Activated CD4-positive, alpha-beta T cell treated with anti-CD3 and anti-CD28 coated beads for 4 hours (primary cell): Measurements from ENCODE around the gene DDR1.
"Not testable (repeated sequence)": the region's sequence is repeated elsewhere in the genome, so short reads cannot be mapped to it uniquely, and the experiment has no call there.

Experiments
- DNase-seq, 2 donors: peaks; one replicate each; pipeline ENCODE4 v3.0.0-alpha.2; 2020

The DDR1 gene

DNA sequence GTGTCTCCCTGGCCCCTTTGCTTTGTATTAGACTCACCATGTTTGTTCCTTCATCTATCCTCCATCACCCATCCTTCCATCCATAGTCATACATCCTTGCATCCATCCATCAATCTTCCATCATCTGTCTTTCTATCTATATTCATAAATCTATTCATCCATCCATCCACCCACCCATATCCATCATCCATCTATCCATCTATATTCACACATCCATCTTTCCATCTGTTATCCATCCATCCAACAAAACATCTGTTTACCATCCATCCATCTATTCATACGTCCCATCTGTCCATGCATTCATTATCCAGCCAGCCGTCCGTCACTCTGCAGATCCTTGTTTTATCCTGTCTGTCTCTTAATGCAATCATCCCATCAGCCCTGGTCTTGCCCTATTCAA, 10.6 kb downstream of the DDR1 start:
- no peak for DNase-seq

DNA sequence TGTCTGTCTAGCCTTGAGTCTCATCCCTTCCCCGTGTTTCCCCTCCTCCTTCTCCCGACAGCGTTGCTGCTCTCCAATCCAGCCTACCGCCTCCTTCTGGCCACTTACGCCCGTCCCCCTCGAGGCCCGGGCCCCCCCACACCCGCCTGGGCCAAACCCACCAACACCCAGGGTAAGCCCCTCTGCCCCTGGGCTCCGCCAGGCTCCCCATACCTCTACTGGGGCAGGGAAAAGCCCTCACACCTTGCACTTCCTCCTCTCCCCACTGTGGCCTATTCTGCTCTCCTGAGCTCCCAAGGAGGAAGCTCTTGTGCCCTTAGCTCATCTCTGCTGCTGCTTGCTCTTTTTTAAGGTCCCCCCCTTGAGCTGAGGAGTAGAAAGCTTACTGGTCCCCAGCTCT, 11.0 kb downstream of the DDR1 start:
- DNase-seq = no peak

DNA sequence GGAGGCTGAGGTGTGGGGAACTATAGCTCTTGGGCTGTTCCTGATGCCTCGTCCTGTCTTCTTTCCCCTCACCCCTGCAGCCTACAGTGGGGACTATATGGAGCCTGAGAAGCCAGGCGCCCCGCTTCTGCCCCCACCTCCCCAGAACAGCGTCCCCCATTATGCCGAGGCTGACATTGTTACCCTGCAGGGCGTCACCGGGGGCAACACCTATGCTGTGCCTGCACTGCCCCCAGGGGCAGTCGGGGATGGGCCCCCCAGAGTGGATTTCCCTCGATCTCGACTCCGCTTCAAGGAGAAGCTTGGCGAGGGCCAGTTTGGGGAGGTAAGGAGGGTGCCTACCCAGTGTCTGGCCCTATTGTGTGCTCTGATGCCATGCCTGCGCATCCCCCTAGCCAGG, 12.2 kb downstream of the DDR1 start:
- no peak for DNase-seq

DNA sequence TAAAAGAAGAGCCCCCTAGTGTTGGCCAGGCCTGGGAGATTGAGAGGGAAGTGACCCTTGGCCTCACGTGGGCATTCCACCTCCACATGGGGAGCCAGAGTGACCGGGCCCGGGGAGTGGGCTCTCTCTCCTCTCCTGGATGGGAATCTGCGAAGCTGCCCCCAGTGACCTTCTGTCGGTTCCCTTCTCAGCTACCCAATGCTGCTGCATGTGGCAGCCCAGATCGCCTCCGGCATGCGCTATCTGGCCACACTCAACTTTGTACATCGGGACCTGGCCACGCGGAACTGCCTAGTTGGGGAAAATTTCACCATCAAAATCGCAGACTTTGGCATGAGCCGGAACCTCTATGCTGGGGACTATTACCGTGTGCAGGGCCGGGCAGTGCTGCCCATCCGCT, 13.6 kb downstream of the DDR1 start:
- no peak for DNase-seq

DNA sequence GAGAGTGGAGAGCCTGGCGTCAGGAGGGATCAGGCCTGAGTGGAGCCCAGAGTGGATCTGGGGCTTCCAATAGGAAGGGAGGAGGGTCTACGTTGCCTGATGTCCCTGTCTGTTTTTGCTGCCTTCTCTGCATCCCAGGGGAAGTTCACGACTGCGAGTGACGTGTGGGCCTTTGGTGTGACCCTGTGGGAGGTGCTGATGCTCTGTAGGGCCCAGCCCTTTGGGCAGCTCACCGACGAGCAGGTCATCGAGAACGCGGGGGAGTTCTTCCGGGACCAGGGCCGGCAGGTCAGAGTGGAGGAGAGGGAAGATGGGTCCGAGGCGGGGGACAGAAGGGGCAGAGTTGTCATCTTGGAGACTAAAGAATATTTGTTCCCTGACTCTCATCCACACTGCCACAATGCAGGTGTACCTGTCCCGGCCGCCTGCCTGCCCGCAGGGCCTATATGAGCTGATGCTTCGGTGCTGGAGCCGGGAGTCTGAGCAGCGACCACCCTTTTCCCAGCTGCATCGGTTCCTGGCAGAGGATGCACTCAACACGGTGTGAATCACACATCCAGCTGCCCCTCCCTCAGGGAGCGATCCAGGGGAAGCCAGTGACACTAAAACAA, 14.5 kb downstream of the DDR1 start:
- no peak for DNase-seq

DNA sequence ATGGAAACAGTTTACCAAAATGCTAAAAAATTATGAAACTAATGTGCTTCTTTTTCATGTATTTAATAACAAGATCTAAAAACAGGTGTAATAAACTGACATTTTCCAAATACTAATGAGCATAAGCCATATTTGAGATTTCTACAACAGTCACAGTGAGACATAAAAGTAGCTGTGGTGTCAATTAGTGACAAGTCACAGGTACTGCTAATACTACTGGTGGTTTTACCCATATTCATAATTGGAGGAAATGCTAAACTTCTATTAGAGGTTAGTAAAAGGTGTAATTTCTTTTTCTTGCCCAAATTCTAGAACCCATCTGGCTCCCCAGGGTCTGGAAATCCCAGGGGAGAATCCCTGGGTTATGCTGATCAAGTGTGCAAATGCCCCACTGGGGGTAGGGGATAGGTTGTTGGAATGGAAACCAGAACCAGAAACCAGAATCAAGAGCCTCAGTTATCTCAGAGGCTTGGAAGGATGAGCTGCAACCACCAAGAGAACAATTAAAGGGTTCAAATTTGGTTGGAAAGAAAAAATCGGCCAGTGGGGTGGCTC, 16.6 kb downstream of the DDR1 start:
- DNase-seq = no peak

DNA sequence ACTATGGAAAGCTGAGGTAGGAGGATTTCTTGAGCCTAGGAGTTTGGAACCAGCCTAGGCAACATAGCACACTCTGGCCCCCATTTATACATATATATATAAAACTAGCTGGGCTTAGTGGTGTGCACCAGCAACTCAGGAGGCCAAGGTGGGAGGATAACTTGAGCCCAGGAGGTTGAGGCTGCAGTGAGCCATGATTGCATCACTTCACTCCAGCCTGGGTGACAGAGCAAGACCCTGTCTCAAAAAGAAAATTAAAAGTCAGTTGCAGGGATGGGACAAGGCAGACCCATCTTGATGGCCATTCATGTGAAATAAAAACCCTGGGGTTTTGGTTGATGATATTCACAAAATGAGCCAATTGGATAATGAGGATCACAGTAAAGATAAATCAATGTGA, 17.1 kb downstream of the DDR1 start:
- DNase-seq = no peak

DNA sequence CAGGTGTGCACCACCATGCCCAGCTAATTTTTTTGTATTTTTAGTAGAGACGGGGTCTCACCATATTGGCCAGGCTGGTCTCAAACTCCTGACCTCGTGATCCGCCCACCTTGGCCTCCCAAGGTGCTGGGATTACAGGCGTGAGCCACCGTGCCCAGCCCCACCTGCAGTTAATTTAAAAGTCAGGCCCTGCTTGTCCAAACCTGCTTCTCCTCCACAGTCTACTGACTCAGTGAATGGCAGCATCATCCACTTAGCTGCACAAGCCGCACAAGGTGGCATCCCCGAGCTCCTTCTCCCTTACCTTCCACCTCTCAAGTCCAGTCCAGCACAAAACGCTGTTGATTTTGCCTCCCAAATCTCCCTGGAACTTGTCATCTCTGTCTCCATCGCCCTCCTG, 17.9 kb downstream of the DDR1 start:
- not testable (repeated sequence) for DNase-seq

DNA sequence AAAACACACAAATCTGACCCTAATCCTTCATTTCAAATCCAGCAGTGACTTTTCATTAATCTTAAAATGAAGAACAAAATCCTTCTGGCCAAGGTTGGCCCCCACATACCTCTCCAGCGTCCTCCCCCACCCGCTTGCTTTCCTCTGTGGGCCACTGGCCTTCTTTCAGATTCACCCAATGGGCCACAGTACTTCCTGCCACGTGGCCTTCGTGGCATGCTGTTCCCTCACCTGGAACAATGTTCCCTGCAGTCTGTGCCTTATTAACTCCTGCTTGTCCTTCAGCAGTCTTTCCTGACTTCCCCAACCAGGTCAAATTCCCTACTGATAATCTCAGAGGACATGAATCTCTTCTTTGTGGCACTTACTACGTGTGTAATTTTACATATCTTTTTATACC, 18.4 kb downstream of the DDR1 start:
- DNase-seq = no peak

- no peak for DNase-seq
Measured at GRCh38 chr6:30903236-30903635, 18.9 kb downstream of the DDR1 start.

- DNase-seq = not testable (repeated sequence)
Measured at GRCh38 chr6:30907290-30907757, 23.0 kb downstream of the DDR1 start.

DNA sequence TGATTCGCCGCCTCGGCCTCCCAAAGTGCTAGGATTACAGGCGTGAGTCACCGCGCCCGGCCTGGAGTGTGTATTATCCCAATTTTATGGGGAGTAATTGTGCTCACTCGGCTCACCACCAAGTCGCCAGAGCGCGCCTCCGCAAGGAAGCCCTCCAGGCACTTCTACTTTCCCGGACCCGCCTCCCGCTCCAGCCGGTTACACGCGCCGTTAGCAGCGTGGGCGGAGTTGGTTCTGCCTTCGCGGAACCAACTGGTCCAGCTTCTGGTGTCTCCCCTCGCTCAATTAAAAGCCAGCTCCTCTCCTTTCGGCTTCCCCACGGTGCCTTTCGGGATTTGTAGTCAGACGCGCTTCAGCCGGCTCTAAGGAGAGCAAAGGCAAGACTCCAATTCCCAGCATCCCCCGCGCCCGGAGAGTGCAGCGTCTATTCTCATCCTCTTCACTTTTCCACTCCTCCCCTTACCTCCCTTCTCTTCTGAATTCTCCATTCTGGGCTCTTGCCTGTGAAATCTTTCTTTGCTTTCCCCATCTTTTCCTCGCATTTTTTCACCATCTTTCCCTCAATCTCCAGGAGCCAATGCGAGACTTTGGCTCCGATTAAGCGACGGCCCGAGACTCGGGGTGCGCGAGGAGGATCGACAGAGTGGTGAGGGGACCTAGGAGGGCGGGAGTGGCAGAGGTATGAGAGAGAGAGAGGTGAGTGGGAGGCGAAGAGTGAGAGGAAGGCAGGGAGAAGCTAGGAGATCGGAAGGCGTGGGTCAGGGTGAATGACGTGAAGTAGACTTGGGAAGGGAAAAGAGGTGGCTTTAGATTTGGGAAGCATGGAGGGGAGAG, 23.7 kb downstream of the DDR1 start, which contains the start of gene GTF2H4:
GTF2H4 (plus strand) TSS at position 450 of the 834 bp plus-strand sequence.
- peak; percentile 94 to 97 for DNase-seq

DNA sequence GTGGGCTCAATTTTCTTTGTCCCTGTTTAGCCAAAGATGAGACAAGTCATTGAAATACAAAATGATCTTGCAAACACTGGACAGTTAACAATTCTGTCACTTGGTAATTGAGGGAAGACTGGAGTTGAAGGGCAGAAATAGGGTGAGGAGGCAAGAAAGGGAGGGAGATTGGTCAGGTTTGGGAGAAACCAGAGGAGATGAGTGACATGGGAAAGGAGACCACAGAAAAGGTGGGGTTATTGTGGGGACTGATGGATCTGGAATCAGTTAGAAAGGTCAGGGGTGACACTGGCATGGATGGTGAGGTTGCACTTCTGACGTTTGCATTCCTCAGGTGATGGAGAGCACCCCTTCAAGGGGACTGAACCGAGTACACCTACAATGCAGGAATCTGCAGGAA, 24.4 kb downstream of the DDR1 start:
- no peak for DNase-seq

DNA sequence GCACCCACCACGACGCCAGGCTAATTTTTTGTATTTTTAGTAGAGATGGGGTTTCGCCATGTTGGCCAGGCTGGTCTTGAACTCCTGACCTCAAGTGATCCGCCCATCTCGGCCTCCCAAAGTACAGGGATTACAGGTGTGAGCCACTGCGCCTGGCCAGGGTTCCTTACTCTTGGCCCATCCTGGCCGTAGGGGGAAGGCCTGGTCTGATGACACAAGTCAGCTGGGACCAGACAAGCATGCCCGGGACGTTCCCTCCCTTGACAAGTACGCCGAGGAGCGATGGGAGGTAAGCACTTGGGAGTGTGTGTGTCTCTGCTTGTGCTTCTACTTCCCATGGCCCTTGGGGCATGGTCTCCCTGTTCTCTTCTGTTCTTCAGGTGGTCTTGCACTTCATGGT, 26.2 kb downstream of the DDR1 start:
- not testable (repeated sequence) for DNase-seq

DNA sequence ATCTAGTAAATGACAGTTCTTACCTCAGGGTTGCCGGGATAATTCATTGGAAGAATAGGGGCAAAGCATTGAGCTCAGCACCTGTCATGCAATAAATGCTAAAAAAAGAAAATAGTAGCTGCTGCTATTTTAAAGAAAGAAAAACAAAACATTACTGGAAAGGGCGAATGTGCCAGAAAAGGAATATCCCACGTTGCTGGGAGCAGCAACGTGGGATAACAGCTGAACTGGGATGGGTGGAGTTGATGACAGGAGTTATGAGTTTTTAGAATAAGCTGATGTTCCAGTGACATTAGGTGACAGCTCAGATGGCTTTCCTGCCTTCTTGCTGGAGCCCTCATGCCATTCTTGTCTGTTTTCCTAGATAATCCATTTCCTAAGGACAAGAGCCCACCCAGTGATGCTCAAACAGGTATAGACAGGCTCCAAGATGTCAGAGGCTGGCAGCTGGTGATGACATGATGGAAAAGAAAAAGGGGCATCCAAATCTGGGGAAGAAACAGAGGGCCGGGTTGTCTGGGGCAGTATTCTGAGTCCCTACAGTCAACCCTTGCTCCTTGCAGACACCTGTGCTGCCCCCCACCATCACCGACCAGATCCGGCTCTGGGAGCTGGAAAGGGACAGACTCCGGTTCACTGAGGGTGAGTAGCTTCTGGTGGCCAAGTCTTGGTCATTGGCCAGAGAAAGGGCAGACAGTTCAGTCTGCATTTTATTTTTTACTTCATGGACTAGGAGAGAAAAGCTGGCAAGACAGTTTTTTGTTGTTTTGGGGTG, 28.6 kb downstream of the DDR1 start:
- no peak for DNase-seq

DNA sequence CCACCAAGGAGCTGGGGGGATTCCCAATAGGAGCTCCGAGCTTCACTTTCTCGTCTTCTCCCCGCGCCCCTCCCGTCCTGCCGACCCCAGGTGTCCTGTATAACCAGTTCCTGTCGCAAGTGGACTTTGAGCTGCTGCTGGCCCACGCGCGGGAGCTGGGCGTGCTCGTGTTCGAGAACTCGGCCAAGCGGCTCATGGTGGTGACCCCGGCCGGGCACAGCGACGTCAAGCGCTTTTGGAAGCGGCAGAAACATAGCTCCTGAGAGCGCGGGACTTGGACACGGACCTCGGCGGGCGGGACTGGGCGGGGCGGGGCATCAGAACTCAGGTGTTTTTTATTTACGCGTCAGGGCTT, 29.4 kb downstream of the DDR1 start:
- DNase-seq = no peak

DNA sequence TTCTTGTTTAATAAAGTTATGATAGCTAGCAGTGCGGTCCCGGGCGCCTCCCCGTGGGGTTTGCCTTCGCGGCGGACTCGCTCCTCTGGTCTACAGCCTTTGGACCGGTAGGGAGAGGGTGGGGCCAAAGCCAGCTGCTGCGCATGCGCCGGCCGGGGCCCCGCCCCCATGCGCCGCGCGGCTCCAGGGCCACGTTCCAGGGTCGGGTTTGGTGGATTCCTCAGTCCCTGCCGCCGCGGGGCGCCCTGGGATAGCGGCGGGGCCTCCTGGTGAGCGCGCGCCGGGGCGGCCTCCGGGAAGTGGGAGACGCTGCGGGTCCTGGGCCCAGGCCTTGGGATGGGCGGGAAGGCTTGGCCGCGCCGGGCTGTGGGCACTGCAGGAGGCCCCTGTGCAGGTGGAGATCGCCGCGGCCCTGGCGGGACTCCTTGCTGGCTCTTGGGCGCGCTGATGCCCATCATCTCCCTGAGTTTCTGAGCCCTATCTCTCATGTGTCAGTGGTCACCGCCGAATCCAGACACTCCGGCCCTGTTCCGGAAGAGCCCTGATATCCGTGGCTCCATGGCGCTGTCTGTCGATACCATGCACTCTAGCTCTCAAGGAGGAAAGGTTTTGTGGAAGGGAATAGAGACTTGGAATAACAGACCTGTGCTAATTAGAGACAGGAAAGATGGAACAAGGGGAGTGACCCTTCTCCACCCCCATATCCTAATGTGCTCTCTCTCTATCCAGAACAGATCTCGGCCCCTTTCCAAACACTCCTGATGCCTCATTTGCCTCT, 29.9 kb downstream of the DDR1 start, which contains the start of gene VARS2:
VARS2 (plus strand) TSS at position 163 of the 778 bp plus-strand sequence; CDS start at position 762, 599 bp downstream.
- peak; percentile 83 to 84 for DNase-seq

DNA sequence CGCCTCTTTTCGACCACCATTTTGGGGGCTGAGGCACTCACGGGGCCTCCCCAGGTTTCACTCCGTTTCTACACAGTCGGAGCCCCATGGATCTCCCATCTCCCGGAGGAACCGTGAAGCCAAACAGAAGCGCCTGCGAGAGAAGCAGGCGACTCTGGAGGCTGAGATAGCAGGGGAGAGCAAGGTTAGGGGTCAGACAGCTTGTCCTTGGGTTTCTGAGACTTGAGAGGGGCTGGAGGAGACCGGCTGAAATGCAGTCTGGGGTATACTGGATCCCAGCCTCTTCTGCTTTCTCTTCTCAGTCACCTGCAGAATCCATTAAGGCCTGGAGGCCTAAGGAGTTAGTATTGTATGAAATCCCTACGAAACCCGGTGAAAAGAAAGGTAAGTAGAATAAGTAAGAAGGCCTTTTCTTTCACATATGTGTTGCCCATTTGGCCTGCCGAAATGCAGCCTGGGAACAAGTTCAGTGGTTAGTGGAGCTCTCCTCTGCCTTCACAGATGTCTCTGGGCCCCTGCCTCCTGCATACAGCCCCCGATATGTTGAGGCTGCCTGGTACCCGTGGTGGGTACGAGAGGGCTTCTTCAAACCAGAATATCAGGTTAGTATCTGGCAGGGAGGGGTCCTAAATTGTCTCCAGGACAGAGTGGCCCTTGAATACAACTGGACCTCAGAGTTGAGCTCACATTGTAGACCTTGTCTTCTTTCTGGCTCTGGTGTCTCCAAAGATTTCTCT, 30.7 kb downstream of the DDR1 start:
- DNase-seq = no peak

DNA sequence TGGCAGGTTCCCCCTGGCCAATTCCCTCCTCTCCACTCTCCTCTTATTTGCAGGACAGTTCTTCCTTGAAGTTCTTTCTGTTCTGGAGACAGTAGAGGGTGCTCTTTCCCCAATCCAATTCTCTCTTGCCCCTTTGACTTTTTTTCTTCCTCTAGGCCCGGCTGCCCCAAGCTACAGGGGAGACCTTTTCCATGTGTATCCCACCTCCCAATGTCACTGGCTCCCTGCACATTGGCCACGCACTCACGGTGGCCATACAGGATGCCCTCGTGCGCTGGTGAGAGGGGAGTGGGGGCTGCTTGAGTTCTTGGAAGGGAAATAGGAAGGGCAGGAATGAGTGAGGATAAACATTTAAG, 31.2 kb downstream of the DDR1 start:
- peak in 1 of 2 donors; percentile 11 for DNase-seq

GRCh38 chr6:30917041-30917440, 32.7 kb downstream of the DDR1 start:
- DNase-seq = no peak

DNA sequence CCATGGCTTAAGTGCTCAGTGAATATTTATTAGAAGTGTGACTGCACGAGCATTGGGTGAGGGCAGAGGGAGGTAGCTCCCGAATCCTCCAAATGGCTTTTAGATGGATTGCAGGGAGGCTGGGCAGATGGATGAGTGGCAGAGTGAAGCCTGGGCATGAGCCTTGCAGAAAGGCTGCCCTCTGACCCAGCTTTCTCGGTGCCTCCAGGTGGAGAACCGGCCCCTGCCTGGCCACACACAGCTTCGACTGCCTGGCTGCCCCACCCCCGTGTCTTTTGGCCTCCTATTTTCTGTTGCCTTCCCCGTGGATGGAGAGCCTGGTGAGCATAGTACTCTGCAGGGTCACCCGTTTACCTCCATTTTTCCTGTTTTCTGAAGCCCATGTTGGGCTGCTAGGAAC, 33.2 kb downstream of the DDR1 start:
- no peak for DNase-seq

DNA sequence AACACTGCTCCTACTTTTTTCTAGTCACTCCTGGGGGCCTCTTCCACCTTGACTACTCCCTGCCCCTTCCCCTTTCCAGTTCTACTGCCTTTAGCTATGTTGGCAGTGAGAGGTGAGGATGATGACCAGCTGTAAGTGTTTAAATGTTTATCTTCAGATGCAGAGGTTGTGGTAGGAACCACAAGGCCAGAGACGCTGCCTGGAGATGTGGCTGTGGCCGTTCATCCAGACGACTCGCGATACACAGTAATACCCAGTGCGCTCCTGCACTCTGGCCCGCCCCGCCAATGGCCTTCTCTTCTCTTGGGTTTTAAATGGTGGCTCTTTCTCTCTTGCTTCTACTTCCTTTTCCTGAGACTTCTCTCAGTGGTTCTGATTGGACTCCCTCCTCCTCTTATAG, 34.4 kb downstream of the DDR1 start:
- DNase-seq = no peak
